Stimulated activated CD8-positive, alpha-beta memory T cell treated with anti-CD3 and anti-CD28 coated beads, Interleukin-7, amount 100 ng/mL, for 4 hours (primary cell): ENCODE measurements around the gene LRSAM1.

Experiments
- DNase-seq, 2 donors: peaks; one replicate each; pipeline ENCODE4 v3.0.0-alpha.2; 2020; ENCODE audit warnings: low read depth in 2 of 2

LRSAM1 gene

GRCh38 chr9:127496974-127497373 lies 45.7 kb downstream of the LRSAM1 start:
- no peak for DNase-seq

GRCh38 chr9:127497656-127498290 lies 46.5 kb downstream of the LRSAM1 start:
- no peak for DNase-seq

DNA sequence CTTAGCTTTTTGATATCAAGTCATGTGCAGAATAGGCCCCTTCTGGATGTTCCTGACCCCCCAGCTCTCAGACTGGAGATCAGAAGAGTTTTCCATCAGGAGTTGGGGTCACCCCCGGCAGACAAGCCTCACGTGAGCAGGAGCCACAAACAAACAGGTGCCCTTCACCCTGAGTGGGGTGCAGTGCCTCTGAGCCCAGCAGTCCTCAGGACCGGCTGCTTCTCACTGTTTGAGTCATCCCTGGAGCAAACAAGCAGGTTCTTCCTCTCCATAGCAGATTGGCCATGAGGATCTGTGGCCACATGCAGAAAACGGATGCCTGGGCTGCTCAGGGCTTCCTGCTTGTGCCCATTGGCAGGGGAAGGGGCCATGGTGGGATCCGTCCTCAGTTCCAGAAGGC lies 47.0 kb downstream of the LRSAM1 start:
- DNase-seq: no peak

GRCh38 chr9:127500399-127500798 lies 49.1 kb downstream of the LRSAM1 start:
- DNase-seq: no peak

- DNase-seq: no peak
Observed at GRCh38 chr9:127500862-127501261, 49.6 kb downstream of the LRSAM1 start.

- no peak for DNase-seq
Observed at GRCh38 chr9:127501821-127502343, 50.6 kb downstream of the LRSAM1 start.

GRCh38 chr9:127502706-127503378 lies 51.5 kb downstream of the LRSAM1 start:
- no peak for DNase-seq

GRCh38 chr9:127503379-127503921 lies 52.1 kb downstream of the LRSAM1 start:
- DNase-seq: no peak

DNA sequence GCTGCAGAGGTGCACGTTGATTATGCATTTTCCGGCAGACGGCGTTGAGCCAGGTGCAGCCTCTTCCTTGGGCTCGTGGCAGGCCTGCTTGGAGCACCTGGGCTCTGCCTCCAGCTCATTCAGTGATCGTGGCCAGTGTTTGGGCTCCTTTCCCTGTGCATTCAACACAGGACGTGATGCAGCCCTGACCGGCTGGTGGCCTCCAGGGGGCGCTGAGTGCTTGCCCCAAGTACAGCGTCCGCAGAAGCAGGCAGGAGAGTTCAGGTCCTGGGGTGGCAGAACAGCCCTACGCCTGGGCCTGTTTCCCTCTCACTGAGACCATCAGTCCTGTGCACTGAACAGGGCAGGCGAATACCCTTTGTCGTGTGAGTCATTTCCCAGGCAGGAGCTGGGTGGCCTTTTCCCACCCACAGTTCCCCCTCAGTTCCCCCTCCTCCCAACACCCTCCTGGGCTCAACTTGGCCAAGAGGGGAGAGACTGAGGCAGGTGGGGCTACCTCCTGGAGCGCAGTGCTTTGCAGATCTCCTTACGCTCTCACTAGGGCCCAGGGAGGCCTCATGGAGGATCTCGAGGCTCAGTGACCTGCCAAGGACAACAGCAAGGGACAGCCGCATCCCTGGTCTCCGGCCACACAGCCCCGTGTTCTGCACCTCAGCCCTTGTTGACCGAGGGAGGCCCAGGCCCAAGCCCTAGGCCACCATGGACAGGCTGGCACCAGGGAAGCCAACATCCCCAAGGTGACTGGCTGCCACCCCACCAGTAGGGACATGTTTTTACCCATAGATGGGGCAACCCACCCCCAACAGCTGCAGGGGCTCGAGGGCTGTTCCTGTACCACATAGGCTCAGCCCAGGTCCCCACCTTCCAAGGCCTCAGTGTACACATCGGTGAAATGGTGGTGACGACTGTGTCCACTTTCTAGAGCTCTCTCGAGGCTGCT lies 52.9 kb downstream of the LRSAM1 start:
- peak; percentile 64 to 66 for DNase-seq

- no peak for DNase-seq
Observed at GRCh38 chr9:127504887-127505251, 53.6 kb downstream of the LRSAM1 start.

GRCh38 chr9:127505396-127506116 lies 54.2 kb downstream of the LRSAM1 start:
- no peak for DNase-seq

- DNase-seq: no peak
Observed at GRCh38 chr9:127506117-127506813, 55.0 kb downstream of the LRSAM1 start.

GRCh38 chr9:127506814-127507750 lies 55.8 kb downstream of the LRSAM1 start:
- no peak for DNase-seq

DNA sequence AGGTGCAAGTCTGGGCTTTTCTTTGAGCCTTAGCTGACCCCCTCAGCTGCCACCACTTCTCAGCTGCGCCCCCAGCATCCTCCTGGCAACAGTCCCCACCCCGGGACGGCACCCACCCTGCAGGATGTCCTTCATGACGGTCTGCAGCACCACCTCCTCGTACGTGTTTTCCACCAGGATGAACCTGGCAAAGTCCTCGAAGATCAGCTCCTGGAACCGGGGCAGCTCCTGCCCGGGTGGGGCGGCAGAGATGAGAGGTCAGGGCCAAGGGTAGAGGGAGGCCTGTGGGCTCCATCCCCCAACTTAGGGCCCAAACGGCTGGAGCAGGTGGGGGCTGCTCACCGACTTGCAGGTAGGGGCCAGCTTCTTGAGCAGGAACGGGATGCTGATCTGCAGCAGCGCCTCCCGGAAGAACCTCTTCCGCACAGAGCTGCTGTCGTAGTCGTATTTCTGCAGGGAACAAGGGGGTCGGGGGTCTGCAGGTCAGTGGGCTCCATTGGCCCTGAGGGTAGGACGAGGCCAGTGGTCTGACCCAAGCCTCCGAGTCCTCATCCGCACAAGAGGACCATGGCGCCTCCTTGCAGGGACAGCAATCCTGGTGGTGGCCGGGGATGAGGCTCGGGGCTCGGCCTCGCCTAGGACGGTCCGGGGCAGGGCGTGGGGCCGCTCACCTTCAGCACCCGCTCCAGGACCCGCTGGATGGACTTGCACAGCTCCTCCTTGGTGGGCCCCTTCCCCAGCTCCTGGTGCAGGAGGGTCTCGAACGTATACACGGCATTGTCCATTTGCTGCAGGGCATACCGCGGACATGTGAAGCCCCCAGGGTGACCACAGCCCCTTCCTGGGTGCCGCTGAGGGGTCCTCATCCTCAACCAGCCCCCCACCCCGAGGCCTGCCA lies 56.7 kb downstream of the LRSAM1 start:
- DNase-seq: no peak

- DNase-seq: no peak
Observed at GRCh38 chr9:127508901-127509260, 57.6 kb downstream of the LRSAM1 start.

- DNase-seq: no peak
Observed at GRCh38 chr9:127509261-127509954, 58.1 kb downstream of the LRSAM1 start.

DNA sequence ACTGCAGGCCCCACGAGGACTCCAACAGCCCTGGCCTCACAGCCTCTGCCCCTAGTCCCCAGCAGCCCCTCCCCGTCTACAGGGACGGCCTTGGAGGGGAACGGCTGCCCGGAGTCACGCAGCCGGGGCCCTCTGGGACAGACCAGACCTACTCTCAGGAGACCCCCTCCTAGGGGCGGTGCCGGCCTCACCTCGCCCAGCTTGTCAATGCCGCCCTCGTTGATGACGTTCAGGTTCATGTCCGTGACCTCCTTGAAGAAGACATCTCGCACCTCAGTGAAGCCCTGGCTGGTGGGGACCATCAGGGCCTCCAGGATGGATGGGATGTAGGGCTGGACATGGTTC lies 58.6 kb downstream of the LRSAM1 start:
- DNase-seq: no peak

DNA sequence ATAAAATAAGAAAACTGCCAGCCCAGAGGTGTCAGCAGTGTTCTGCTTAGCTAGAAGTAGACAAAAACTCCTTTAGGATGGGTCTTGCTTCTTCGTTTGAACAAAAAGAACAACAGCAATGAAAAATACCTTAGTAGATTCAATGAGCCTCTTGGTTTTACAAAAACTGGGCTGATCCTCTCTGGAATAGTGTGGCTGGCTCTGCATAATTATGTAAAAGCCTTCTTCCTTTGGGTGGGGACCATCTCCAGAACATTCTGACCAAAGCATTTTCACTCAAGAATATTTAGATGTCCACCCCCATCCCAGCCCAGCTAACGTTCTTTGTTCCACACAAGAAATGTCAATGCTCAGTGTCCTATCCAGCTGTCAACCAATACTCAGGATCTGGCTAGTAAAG lies 63.2 kb downstream of the LRSAM1 start:
- DNase-seq: no peak
